Caco-2 (cell line): ENCODE results near the gene PLLP. TPM values are rescaled to one million over a fixed set of nuclear protein-coding genes. Genes with fewer than 3 reads are reported as not detected.

Experiments used
- BruUV-seq: library from RNA; stranded (reverse); fragments of 400-500 nt; replicated peaks from 2 replicates; lab custom pipeline; 2021; lab: Mats Ljungman, UMichigan
- CTCF ChIA-PET: fragments of 300-600 bp; sonication (Branson Sonifier 250); formaldehyde crosslinking; loops from one replicate; lab custom pipeline; 2022; ENCODE audit warnings: antibody characterized with exemption; lab: Charles Lee
- POLR2A ChIA-PET: fragments of 300-600 bp; sonication (Branson Sonifier 250); formaldehyde crosslinking; loops from one replicate; lab custom pipeline; 2022; ENCODE audit warnings: antibody characterized with exemption; lab: Charles Lee
- DNase-seq, 2 experiments: peaks; one replicate each; pipeline versions ENCODE4 v3.0.0 to v3.0.0-alpha.2; 2020 to 2022
- H3K27me3 ChIP-seq: replicated peaks from 2 replicates; pipeline ENCODE4 v1.6.0; 2011; ENCODE audit warnings: low read length; ENCODE audit not compliant: control insufficient read depth, insufficient read depth
- H3K36me3 ChIP-seq: 2 replicates; pipeline ENCODE4 v1.5.1; 2011; ENCODE audit warnings: low read length; ENCODE audit not compliant: control insufficient read depth, insufficient read depth
- H3K4me1 ChIP-seq: fragments of 250-450 bp; sonication (Bioruptor Pico); 2 replicates; pipeline ENCODE4 v1.5.1; 2020; ENCODE audit warnings: mild to moderate bottlenecking
- H3K4me3 ChIP-seq: 2 replicates; pipeline ENCODE4 v1.5.1; 2011; ENCODE audit warnings: low read depth, mild to moderate bottlenecking, control low read depth, low read length
- H3K9me3 ChIP-seq: fragments of 250-450 bp; sonication (Bioruptor Pico); 2 replicates; pipeline ENCODE4 v1.5.1; 2020; ENCODE audit warnings: mild to moderate bottlenecking, moderate library complexity
- H3K27ac Mint-ChIP-seq: one replicate; pipeline ENCODE4 v1.8.0; 2022; ENCODE audit warnings: mixed read lengths; ENCODE audit not compliant: unreplicated experiment
- H3K27me3 Mint-ChIP-seq: one replicate; pipeline ENCODE4 v1.8.0; 2022; ENCODE audit warnings: mixed read lengths; ENCODE audit not compliant: insufficient read depth, unreplicated experiment
- H3K36me3 Mint-ChIP-seq: one replicate; pipeline ENCODE4 v1.8.0; 2022; ENCODE audit warnings: mild to moderate bottlenecking, mixed read lengths; ENCODE audit not compliant: insufficient read depth, unreplicated experiment
- H3K4me1 Mint-ChIP-seq: one replicate; pipeline ENCODE4 v1.8.0; 2022; ENCODE audit warnings: low read depth, mixed read lengths; ENCODE audit not compliant: unreplicated experiment
- H3K4me3 Mint-ChIP-seq: one replicate; pipeline ENCODE4 v1.8.0; 2022; ENCODE audit warnings: mild to moderate bottlenecking, moderate library complexity, mixed read lengths; ENCODE audit not compliant: unreplicated experiment
- H3K9me3 Mint-ChIP-seq: one replicate; pipeline ENCODE4 v1.8.0; 2022; ENCODE audit warnings: mixed read lengths; ENCODE audit not compliant: unreplicated experiment
- intact Hi-C: fragments of 100-400 bp; cut with micrococcal nuclease; formaldehyde crosslinking; loops from one replicate; pipeline ENCODE4 v1.10.0; 2022; ENCODE audit not compliant: unreplicated experiment
- total RNA-seq: library from RNA; stranded (reverse); gene quantifications from 2 replicates; pipeline ENCODE4 v1.2.3, GENCODE V29; 2022
- TF ChIP-seq, protein P1 (sequence below), 2 experiments: fragments of 200-600 bp in 1 of 2; IDR thresholded peaks; 1 replicate in 1 of 2; 2 replicates in 1 of 2; pipeline versions ENCODE4 v1.5.1 to v1.8.0; 2011 to 2022; ENCODE audit warnings: antibody characterized with exemption in 1 of 2, control low read depth in 1 of 2, inconsistent platforms in 1 of 2, low read depth in 1 of 2, low read length in 1 of 2, mild to moderate bottlenecking in 1 of 2, moderate library complexity in 1 of 2; ENCODE audit not compliant: insufficient read depth in 1 of 2, severe bottlenecking in 1 of 2, unreplicated experiment in 1 of 2

The PLLP gene
- total RNA-seq, 1 experiment from 2014 or later, result 53.0 TPM

GRCh38 chr16:57307365-57307764, 22.9 kb upstream of the PLLP start:
- POLR2A ChIA-PET, result no interaction called here
- no peaks in the 10 kb centered on the region for H3K27me3 ChIP-seq
- Mint-ChIP-seq H3K4me3 (no peak overlapping the region), H3K4me1 (peaks cover 41% of the 10 kb centered on the region), H3K36me3 (peaks cover 17% of the 10 kb centered on the region), H3K27me3 (no peaks in the 10 kb centered on the region), H3K9me3 (no peaks in the 10 kb centered on the region), H3K27ac (peak overlapping the region; percentile 58)
- CTCF ChIA-PET, result no interaction called here
- no peaks in the 10 kb centered on the region for H3K36me3 ChIP-seq
- no peak overlapping the region for H3K4me3 ChIP-seq
- no TSS peak for BruUV-seq
- H3K4me1 ChIP-seq, result peaks cover 24% of the 10 kb centered on the region
- intact Hi-C loops, result no loop called here
- H3K9me3 ChIP-seq, result no peaks in the 10 kb centered on the region
- TF ChIP-seq, protein P1, sequence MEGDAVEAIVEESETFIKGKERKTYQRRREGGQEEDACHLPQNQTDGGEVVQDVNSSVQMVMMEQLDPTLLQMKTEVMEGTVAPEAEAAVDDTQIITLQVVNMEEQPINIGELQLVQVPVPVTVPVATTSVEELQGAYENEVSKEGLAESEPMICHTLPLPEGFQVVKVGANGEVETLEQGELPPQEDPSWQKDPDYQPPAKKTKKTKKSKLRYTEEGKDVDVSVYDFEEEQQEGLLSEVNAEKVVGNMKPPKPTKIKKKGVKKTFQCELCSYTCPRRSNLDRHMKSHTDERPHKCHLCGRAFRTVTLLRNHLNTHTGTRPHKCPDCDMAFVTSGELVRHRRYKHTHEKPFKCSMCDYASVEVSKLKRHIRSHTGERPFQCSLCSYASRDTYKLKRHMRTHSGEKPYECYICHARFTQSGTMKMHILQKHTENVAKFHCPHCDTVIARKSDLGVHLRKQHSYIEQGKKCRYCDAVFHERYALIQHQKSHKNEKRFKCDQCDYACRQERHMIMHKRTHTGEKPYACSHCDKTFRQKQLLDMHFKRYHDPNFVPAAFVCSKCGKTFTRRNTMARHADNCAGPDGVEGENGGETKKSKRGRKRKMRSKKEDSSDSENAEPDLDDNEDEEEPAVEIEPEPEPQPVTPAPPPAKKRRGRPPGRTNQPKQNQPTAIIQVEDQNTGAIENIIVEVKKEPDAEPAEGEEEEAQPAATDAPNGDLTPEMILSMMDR (IDR thresholded peaks at IDR 0.05; ENCODE audit: insufficient read depth in 1 of 2, low read depth in 1 of 2, low read length in 1 of 2, severe bottlenecking in 1 of 2, unreplicated experiment in 1 of 2), result no peak
- DNase-seq, result no peak

GRCh38 chr16:57306676-57307341, 22.3 kb upstream of the PLLP start:
- ChIA-PET CTCF (no interaction called here), POLR2A (no interaction called here)
- Histone ChIP-seq H3K9me3 (no peaks in the 10 kb centered on the region), H3K36me3 (no peaks in the 10 kb centered on the region), H3K4me3 (no peak overlapping the region), H3K4me1 (peaks cover 24% of the 10 kb centered on the region), H3K27me3 (no peaks in the 10 kb centered on the region)
- no TSS peak for BruUV-seq
- H3K4me1 Mint-ChIP-seq, result peaks cover 41% of the 10 kb centered on the region
- DNase-seq, result peak in 1 of 2 experiments; percentile 30
- intact Hi-C loops, result no loop called here
- TF ChIP-seq, protein P1 (IDR thresholded peaks at IDR 0.05; ENCODE audit: insufficient read depth in 1 of 2, low read depth in 1 of 2, low read length in 1 of 2, severe bottlenecking in 1 of 2, unreplicated experiment in 1 of 2), result no peak
- no peak overlapping the region for H3K4me3 Mint-ChIP-seq
- H3K27me3 Mint-ChIP-seq, result no peaks in the 10 kb centered on the region
- H3K27ac Mint-ChIP-seq, result peak overlapping the region; percentile 7
- no peaks in the 10 kb centered on the region for H3K9me3 Mint-ChIP-seq
- H3K36me3 Mint-ChIP-seq, result peaks cover 17% of the 10 kb centered on the region

GRCh38 chr16:57305159-57305811, 20.8 kb upstream of the PLLP start:
- TF ChIP-seq, protein P1 (IDR thresholded peaks at IDR 0.05; ENCODE audit: insufficient read depth in 1 of 2, low read depth in 1 of 2, low read length in 1 of 2, severe bottlenecking in 1 of 2, unreplicated experiment in 1 of 2), result no peak
- no peak overlapping the region for H3K4me3 ChIP-seq
- ChIA-PET CTCF (interaction anchor here (3.6 kb wide), 1 partner anchor 112 kb away, joined by 83 read pairs; no protein-coding TSS in a partner anchor), POLR2A (no interaction called here)
- peaks cover 24% of the 10 kb centered on the region for H3K4me1 ChIP-seq
- Mint-ChIP-seq H3K4me1 (peaks cover 41% of the 10 kb centered on the region), H3K27me3 (no peaks in the 10 kb centered on the region), H3K4me3 (no peak overlapping the region), H3K36me3 (peaks cover 17% of the 10 kb centered on the region), H3K27ac (peak overlapping the region; percentile 97), H3K9me3 (no peaks in the 10 kb centered on the region)
- DNase-seq, result peak in 1 of 2 experiments; percentile 29
- BruUV-seq, result no TSS peak
- H3K36me3 ChIP-seq, result no peaks in the 10 kb centered on the region
- H3K9me3 ChIP-seq, result no peaks in the 10 kb centered on the region
- intact Hi-C loops, result no loop called here
- H3K27me3 ChIP-seq, result no peaks in the 10 kb centered on the region
